Kidney glomerular epithelial cell (primary cell): ENCODE data around the gene SLC4A1AP.
"Not testable (repeated sequence)": the region's sequence is repeated elsewhere in the genome, so short reads cannot be mapped to it uniquely, and the experiment has no call there.

Experiments used
- DNase-seq: peaks from one replicate; lab custom pipeline; 2025; lab: John Stamatoyannopoulos, UW

The SLC4A1AP gene

DNA sequence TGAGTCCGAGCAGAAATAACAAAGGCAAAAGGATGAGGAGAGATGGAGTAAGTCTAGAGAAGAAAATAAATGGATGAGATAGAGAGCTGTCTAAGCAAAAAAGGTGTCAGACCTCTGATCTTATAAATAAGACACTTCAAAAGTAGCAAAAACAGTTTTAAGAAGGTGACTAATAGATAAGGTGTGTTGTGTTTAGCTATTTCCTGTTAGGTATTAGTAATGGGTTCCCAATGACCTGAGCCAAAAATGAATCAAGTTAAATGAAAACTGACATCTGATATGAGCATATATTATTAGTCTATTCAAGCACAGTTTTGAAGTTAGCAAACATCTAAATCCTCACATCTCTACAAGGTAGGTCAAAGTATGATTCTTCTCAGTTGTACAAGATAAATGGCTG lies 10.9 kb upstream of the SLC4A1AP start:
- DNase-seq, result no peak

DNA sequence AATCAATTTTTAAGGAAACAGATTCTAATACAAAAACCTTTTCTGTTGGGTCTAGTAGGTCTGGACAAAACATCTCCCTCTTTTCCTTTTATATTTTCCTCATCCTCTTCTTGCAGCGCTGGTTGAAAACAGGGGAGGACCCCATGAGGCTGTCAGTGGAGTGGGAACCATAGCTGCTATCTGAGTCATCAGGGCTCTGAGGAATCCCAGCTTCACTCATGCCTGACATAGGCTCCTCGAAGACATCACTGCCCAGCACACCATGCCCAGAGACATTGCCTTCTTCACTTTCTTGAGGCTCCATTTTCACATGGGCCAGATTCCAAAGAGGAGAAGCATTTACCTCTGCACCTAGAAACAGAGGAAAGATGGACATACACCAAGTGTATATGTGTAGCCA lies 10.3 kb upstream of the SLC4A1AP start:
- DNase-seq, result peak; percentile 86

DNA sequence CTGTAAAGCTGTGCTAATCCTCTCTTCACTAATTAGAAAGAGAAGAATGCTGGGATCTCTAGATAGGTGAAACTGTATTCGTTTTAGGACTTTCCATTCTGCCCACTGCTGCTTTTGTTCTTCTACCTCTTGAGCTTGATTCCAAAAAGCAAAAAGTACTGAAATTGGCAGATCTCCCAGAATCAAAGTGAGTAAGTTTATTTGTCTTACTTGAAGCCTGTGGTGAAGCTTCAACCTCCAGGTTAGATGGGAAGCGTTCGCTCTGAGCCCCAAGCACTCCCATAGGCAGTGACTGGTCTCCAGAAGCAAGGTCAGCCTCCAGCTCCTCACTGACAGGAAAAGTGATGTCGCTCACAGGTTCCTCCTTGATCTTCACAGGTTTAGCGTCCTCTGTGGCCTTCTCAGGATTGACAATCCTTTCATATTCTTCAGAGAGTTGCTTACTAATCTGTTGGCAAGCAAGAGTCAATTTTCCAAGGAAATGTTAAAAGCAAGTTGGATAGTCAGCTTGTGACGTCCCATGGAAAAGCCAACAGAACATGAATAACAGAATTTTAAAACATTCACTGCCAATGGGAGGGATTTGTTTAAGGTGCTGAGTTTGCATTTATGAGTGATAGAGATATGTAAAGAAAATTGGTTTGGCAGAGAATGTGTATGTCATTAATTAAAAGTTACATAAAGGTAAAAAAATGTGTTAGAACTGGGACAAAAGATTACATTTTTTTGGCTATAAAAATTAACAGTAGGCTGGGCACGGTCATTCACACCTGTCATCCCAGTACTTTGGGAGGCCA lies 8.3 kb upstream of the SLC4A1AP start:
- DNase-seq, result peak; percentile 17

DNA sequence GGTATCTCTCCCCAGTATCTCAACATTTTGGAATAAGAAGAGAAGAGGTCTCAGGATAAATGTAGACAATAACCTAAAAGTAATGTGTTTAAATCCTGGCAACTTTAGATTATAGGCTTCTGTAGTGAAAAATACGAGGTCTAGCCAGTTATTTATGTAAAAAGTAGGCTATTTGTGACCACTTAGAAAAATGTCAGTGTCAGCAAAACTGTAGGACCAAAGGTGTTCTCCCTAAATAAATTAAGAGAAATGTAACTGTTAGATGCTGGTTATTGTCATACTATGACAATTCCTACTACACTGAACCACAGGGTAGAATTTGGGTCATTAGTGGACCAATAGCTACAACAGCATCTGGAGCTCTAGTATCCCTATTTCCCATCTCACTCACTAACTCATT lies 2.3 kb upstream of the SLC4A1AP start:
- no peak for DNase-seq

DNA sequence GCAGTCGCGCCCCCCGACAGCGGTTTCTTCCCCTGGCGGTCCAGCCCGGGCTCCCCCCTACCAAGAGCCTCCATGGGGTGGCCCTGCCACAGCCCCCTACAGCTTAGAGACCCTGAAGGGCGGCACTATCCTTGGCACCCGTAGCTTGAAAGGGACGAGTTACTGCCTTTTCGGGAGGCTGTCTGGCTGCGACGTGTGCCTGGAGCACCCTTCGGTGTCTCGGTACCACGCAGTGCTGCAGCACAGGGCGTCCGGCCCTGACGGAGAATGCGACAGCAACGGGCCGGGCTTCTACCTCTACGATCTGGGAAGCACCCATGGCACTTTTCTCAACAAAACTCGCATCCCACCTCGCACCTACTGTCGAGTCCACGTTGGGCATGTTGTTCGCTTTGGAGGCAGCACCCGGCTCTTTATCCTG lies 475 bp downstream of the SLC4A1AP start:
- no peak for DNase-seq

DNA sequence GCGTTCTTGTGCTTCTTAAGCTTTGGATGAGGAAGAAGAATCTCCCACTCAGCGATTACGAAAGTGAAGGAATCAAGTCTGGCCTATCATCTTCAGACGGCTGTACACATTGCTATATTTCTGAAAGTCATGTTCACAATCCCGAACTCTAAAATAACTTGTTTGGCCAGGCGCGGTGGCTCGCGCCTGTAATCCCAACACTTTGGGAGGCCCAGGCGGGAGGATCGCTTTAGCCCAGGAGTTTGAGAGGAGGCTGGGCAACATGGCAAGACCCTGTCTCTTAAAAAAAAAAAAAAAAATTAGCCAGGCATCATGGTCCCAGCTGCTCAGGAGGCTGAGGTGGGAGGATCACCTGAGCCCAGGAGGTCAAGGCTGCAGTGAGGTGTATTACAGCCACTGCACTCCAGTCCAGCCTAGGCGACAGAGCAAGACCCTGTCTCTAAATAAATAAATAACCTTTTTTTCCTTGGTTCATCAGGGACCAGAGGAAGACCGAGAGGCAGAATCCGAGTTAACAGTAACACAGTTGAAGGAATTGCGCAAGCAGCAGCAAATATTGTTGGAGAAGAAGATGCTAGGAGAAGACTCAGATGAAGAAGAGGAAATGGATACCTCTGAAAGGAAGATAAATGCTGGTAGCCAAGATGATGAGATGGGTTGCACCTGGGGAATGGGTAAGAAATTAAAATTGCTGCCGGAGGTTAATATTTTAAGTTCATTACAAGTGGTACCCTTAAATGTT lies 1.1 kb downstream of the SLC4A1AP start:
- DNase-seq, result no peak

DNA sequence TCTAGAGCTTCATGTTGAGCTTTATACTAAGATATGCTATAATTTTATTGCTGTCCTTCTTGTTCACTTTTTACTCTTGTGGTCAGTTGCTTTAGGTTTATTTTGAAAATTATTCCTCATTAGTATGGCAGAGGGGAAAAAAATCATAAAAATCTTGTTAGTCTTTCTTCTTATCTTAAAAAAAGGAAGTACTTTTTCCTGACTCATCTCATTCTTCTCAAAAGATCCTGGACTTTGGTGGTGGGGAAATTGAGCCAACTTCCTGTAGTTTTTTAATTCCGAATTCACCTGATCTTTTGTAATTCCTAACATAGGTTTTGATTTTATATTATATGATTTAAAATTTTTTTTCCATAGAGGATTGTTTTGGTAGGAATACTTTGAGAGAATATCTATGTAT lies 3.8 kb downstream of the SLC4A1AP start:
- no peak for DNase-seq

DNA sequence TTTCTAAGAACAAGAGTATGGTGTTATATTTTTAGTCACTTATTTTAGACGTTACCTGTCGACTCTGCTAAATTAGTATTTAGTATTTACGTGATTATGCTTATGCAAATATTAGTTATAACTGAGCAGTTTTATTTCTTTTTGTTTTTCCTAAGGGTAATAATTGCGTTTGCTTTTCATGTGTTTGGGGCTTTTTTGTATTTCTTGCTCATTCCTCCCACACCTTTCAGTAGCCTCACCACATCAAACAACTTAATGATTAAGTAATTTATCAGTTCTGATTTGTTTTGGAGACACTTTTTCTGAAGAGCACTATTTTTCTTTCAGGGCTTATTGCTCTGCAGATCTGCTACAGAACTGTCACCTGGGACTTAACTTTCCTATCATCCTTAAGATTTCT lies 7.5 kb downstream of the SLC4A1AP start:
- DNase-seq, result no peak

DNA sequence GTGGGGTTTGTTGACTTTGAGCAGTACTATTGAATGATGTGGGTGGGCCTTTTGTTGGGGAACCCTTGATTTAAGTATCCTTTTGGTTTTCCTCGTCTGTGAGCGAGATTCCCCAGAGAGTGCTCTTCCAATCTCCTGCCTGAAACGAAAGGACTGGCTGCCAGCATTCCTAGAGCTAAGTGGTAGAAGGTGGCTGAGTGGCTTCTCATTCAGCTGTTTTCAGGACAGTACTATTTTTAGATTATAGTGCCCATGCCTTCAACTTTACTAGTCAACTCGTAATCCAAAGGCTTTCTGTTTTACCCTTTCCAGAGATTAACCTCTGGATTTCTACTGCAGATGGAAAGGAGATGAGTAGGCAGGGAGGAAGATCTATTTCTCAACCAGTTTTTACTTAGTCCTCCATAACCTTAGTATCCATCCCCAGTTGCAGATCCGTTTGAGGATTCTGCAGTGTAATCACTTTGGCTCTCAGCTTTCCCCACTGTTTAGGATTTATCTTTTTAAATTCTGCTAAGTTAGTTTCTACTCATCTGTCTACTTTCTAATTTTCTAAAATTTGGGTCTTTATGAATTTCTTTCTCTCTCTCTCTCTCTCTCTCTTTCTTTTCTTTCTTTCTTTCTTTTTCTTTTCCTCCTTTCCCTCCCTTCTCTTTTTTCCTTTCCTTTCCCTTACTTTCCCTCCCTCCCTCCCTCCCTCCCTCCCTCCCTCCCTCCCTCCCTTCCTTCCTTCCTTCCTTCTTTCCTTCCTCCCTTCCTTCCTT lies 9.2 kb downstream of the SLC4A1AP start:
- no peak for DNase-seq

DNA sequence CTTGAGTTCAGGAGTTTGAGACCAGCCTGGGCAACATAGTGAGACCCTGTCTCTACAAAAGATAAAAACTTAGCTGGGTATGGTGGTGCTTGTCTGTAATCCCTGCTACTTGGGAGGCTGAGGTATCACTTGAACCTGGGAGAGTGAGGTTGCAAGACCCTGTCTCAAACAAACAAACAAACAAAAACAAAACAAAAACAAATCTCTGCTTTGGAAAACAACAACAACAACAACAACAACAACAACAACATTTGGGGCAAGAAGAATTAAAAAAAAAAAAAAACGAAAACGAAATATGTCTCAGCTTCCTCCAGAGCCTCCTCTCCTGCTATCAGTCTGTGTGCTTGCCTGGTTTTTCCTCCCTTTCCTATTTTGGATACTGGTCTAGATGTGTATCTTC lies 16.9 kb downstream of the SLC4A1AP start:
- DNase-seq, result no peak

DNA sequence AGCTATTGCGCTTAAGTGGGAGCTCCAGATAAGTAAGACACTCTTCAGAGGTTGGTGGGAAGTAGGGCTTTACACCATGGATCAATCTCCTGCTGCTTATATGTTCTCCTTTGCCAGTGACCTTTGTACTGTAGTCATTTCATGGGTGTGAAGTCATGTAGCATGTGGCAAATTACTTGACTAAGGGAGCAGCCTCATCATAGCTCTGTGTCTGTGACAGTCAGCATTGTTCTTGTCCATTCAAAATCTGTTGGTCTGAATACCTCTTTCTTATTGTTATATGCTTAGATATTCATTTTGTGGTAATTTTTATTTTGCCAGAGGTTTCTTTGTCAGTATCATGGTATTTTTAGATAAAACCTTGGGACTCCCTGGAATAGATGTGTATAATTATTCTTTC lies 18.2 kb downstream of the SLC4A1AP start:
- DNase-seq, result peak; percentile 80

DNA sequence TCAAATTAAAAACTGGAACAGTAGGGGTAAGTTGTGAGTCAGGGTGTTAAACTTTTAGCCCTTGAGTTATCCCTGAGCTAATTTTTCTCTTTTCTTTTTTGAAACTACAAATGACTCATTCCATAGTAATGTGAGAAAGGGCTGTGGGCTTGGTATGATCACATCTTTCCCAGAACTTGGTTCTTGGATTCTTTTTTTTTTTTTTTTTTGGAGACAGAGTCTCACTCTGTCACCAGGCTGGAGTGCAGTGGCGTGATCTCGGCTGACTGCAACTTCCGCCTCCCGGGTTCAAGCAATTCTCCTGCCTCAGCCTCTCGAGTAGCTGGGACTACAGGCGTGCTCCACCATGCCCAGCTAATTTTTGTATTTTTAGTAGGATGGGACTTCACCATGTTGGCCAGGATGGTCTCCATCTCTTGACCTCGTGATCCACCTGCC lies 18.7 kb downstream of the SLC4A1AP start:
- DNase-seq, result peak; percentile 93

DNA sequence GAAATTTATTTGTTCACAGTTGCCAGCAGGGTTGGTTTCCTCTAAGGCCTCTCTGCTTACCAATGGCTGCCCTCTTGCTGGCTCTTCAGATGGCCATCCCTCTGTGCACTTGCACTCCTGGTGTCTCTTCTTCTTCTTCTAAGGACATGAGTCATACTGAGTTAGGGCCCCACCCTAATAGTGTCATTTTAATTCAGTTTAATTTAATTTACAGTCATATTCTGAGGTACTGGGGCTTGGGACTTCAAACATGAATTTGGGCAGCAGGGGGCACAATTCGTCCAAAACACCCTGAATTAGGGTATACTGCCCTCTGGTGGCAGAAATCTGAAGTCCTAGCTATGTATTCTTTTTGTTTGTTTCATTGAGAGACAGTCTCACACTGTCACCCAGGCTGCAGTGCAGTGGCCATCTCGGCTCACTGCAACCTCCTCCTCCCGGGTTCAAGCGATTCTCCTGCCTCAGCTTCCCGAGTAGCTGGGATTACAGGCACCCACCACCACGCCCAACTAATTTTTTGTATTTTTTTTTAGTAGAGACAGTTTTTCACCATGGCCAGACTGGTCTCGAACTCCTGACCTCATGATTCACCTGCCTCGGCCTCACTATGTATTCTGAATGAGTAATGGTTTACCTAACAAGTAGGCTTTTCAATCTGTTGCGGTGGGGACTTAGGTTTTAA lies 19.8 kb downstream of the SLC4A1AP start:
- DNase-seq, result peak; percentile 85

DNA sequence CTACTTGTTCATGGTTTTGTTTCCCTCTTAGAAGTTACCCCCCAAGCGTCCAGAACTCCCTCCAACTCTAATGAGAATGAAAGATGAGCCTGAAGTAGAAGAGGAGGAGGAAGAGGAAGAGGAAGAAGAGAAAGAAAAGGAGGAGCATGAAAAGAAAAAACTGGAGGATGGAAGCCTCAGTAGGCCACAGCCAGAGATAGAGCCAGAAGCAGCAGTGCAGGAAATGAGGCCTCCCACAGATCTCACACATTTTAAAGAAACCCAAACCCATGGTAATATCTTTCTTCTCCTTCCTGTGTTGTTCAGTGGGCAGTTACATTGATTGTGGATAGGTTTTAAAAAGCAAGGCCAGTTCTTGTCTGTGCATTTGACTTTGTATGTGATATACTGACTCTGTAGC lies 21.3 kb downstream of the SLC4A1AP start:
- DNase-seq, result not testable (repeated sequence)

DNA sequence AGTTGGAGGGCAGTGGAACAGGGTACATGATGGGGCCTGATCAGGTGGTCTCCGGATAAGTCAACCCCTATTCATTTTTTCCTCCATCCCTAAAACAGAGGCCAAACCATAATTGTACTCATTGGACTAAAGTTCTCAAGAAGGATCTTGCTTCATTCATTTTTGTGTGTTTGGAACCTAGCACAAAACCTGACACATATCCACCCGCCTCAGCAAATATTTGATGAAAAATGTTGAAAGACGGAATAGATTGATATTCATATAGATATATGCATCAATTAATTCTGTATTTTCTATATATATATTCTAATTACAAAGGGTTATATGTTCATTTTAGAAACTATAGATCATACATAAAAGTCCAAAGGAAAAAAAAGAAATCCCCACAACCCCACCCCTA lies 21.9 kb downstream of the SLC4A1AP start:
- DNase-seq, result no peak

DNA sequence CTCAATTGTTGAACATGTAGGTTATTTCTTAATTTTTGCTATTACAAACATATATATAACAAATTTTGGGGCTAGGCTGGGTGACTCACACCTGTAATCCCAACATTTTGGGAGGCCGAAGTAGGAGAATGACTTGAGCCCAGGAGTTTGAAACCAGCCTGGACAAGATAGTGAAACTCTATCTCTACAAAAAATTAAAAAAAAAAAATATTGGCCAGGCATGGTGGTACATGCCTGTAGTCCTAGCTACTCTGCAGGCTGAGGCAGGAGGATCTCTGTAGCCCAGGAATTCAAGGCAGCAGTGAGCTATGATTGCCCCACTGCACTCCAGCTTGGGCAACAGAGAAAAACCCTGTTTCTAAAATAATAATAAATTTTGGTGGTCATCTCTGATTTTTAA lies 23.5 kb downstream of the SLC4A1AP start:
- no peak for DNase-seq

DNA sequence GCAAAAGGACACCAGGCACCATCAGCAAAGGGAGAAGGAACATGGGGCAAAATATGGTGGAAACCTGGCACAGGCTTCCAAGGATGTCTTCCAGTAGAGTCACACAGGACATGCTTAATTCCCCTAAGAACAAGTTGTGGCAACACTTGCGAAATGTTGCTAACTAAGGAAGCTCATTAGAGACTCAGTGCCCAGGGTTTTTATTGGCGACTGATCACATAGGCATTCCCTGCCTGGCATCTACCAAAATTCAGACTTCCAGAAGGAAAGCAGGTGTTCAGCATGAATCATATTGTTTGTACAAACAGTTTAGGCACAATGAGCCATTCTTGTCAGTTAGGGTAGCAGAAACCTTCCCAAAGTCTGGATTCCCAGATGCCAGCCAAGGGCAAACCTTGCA lies 25.7 kb downstream of the SLC4A1AP start:
- no peak for DNase-seq

DNA sequence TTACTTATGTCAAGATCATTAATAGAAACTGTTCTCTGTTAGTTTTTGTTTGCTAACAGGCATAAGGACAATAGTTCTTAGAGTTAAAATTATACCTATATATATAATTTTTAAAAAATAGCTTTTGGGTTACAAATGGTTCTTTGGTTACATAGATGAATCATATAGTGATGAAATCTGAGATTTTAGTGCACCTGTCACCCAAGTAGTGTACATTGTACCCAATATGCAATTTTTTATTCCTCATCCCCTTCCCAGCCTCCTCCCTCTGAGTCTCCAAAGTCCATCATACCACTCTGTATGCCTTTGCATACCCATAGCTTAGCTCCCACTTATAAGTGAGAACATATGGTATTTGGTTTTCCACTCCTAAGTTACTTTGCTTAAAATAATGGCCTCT lies 26.4 kb downstream of the SLC4A1AP start:
- no peak for DNase-seq

DNA sequence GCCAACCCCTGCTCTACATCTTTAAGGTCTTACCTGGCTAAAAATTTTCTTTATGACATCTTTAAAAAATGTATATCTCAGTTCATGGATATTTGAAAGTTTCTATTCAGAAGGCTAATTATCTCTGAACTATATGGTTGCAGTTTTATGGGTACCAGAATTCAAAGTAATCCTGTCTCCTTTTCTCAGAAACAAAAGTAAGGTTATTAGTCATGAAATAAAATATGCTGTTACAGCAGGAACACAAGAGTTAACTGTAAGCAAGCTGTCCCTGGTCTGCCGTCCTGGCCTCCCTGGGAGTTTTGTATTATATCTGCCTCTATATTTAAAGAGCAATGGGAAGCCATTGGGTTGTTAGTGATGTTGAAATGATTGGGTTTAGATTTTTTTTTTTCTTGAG lies 34.0 kb downstream of the SLC4A1AP start:
- no peak for DNase-seq

DNA sequence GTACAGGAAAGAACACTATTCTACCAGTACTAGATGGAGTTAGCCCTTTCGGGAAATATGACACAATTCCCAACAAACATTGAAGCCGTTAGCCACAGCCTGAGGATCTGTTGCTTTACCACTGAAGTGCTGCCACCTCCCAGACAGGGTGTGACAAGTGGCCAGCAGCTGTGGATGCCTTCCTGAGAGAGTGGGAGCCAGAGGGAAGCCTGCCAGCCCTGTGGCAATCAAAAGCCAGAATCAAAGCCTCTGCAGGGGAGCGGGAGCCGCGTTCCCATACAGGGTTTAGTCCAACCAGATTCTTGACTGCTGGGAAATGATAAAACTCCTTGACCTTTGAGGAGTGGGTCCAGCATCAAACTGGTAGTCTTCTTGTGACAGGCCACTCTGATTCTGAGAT lies 38.0 kb downstream of the SLC4A1AP start:
- no peak for DNase-seq

DNA sequence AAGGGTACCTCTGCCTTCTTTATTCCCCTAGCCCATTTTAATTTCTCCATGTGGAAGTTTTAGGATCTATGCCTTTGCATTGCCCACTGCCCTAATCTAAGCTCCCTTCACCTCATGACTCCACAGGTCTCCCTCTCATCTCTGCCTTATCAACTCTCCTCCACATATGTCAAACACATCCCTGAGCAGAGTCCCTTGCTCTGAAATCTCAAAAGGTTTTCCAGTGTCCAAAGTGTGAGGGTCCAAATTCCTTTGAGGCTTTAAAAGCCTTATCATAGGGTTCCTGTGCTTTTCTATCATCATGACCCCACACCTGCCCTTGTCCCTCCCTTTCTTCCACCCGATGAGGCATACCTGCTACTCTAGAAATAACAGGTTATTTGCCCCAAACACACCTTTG lies 38.6 kb downstream of the SLC4A1AP start:
- no peak for DNase-seq

DNA sequence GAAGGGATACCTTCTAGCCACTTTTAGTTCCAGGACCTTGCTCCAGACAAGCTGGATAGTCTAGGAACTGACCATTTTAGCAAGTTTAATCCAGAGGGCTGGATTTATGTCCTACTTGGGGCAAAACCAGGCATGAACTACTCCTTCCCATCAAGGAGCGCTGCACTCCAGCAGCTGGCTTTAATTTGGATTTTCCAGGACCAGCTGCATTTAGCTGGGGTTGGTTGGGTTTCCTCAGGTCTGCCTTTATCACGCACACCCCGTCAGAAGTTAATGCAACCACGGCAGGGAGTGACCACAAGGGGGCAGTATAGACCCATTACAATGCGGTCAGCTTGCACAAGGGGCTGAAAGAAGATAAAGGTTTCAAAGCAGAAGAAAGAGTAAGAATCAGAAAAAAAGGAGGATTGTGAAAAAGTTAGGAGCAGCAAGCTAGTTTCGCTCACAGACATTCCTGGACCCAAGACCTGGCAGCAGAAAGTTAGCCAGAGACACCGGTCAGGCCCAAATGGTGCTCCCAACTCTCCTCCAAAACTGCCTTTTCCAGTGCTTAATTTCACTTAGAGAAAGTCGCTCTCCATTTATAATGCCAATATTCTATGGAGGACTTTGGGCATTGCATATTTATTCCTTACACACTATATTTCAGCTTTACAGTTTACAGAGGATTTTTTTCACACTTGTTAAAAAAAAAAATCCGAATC lies 40.1 kb downstream of the SLC4A1AP start:
- DNase-seq, result peak; percentile 93
